Ovary (tissue), 3 donors: ENCODE results near the gene MORN2.

ENCODE experiments used
- EP300 ChIP-seq: sonication (generic); formaldehyde crosslinking; IDR thresholded peaks from one replicate; pipeline ENCODE4 v1.6.1; 2017; ENCODE audit warnings: antibody characterized with exemption
- TF ChIP-seq, protein P1 (sequence below), 3 donors: fragments of 450-650 bp in 2 of 3; fragments of 200-600 bp in 1 of 3; IDR thresholded peaks; one replicate each; pipeline versions ENCODE4 v1.5.1 to v1.8.0; 2016 to 2022; ENCODE audit warnings: antibody characterized with exemption in 3 of 3, mild to moderate bottlenecking in 1 of 3
- donor health status: DM: no; HTN: no; CAD: no.

DNA sequence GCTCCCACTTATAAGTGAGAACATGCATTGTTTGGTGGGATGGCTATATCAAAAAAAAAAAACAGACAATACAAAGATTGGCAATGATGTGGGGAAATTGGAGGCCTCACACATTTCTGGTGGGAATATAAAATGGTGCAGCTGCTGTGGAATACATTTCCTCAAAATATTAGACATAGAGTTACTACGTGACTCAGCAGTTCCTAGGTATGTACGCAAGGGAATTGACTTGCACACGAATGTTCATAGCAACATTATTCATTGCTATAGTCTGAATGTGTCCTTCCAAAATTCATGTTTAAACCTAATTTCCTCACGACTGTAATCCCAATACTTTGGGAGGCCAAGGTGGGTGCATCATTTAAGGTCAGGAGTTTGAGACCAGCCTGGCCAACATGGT lies 11.6 kb downstream of the MORN2 start:
- TF ChIP-seq, protein P1, sequence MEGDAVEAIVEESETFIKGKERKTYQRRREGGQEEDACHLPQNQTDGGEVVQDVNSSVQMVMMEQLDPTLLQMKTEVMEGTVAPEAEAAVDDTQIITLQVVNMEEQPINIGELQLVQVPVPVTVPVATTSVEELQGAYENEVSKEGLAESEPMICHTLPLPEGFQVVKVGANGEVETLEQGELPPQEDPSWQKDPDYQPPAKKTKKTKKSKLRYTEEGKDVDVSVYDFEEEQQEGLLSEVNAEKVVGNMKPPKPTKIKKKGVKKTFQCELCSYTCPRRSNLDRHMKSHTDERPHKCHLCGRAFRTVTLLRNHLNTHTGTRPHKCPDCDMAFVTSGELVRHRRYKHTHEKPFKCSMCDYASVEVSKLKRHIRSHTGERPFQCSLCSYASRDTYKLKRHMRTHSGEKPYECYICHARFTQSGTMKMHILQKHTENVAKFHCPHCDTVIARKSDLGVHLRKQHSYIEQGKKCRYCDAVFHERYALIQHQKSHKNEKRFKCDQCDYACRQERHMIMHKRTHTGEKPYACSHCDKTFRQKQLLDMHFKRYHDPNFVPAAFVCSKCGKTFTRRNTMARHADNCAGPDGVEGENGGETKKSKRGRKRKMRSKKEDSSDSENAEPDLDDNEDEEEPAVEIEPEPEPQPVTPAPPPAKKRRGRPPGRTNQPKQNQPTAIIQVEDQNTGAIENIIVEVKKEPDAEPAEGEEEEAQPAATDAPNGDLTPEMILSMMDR (IDR thresholded peaks at IDR 0.05), result no peak
- TF ChIP-seq EP300, result no peak
